HTR-8/SVneo (cell line): Measurements from ENCODE around the gene H2AZ1.
A peak's percentile ranks its signal among the peaks of the same experiment; 100 is the strongest.
"Not testable (repeated sequence)": the region's sequence is repeated elsewhere in the genome, so short reads cannot be mapped to it uniquely, and the experiment has no call there.

Source experiments
- DNase-seq: peaks from one replicate; pipeline ENCODE4 v3.0.0; 2011; ENCODE audit warnings: low spot score, mixed read lengths; ENCODE audit not compliant: insufficient read length
- FAIRE-seq: peaks from 2 replicates; lab custom pipeline; 2011; peaks lifted over from hg19 to GRCh38; lab: Jason Lieb, UNC

The H2AZ1 gene

GRCh38 chr4:99949999-99950912 is at the start of gene H2AZ1:
Gene H2AZ1, minus strand, starts transcription at chr4:99950275. Its CDS starts 105 bp downstream, at chr4:99950170.
- DNase-seq (peak; percentile 87), FAIRE-seq (peak; percentile 57)

- DNase-seq: no peak
- FAIRE-seq: no peak
These were observed 48.2 kb upstream of the H2AZ1 start for GRCh38 chr4:99998062-99998867.

- DNase-seq: no peak
- FAIRE-seq: no peak
These were observed 41.7 kb upstream of the H2AZ1 start for GRCh38 chr4:99991741-99992140.

GRCh38 chr4:99987681-99988080 is 37.6 kb upstream of the H2AZ1 start:
- no peak for FAIRE-seq

GRCh38 chr4:99986792-99987191 is 36.7 kb upstream of the H2AZ1 start:
- DNase-seq: no peak
- FAIRE-seq: no peak

More at GRCh38 chr4:99987681-99988080, 37.6 kb upstream of the H2AZ1 start:
- no peak for DNase-seq

GRCh38 chr4:99983289-99983943 is 33.3 kb upstream of the H2AZ1 start:
- FAIRE-seq (no peak), DNase-seq (no peak)

- DNase-seq (no peak), FAIRE-seq (no peak)
These were observed 29.8 kb upstream of the H2AZ1 start for GRCh38 chr4:99979872-99980271.

- FAIRE-seq (no peak), DNase-seq (no peak)
These were observed 21.5 kb upstream of the H2AZ1 start for GRCh38 chr4:99971453-99972111.

GRCh38 chr4:99968330-99968729 is 18.3 kb upstream of the H2AZ1 start:
- DNase-seq: no peak
- FAIRE-seq: no peak

- DNase-seq: no peak
- no peak for FAIRE-seq
These were observed 16.6 kb upstream of the H2AZ1 start for GRCh38 chr4:99966692-99967091.

GRCh38 chr4:99965674-99966350 is 15.7 kb upstream of the H2AZ1 start:
- no peak for DNase-seq
- FAIRE-seq: no peak

GRCh38 chr4:99965173-99965572 is 15.1 kb upstream of the H2AZ1 start:
- DNase-seq (no peak), FAIRE-seq (no peak)

GRCh38 chr4:99961711-99962110 is 11.6 kb upstream of the H2AZ1 start:
- FAIRE-seq (no peak), DNase-seq (no peak)

- FAIRE-seq (no peak), DNase-seq (no peak)
These were observed 10.6 kb upstream of the H2AZ1 start for GRCh38 chr4:99960648-99961047.

GRCh38 chr4:99958207-99958606 is 8.1 kb upstream of the H2AZ1 start:
- not testable (repeated sequence) for FAIRE-seq, DNase-seq

- FAIRE-seq (no peak), DNase-seq (no peak)
These were observed 809 bp upstream of the H2AZ1 start for GRCh38 chr4:99950913-99951254.

- DNase-seq (peak; percentile 61), FAIRE-seq (no peak)
These were observed 759 bp downstream of the H2AZ1 start for GRCh38 chr4:99949034-99949998.

- FAIRE-seq (no peak), DNase-seq (no peak)
These were observed 2.5 kb downstream of the H2AZ1 start for GRCh38 chr4:99947608-99948007.

- DNase-seq (no peak), FAIRE-seq (no peak)
These were observed 2.9 kb downstream of the H2AZ1 start for GRCh38 chr4:99947190-99947578.
